GM18519 (cell line): ENCODE data around the gene SNAP47.

ENCODE experiments used
- ATAC-seq: cut with Tn5 transposase; IDR thresholded peaks from one replicate; pipeline ENCODE4 v1.9.1; 2021; ENCODE audit warnings: mild to moderate bottlenecking, moderate library complexity; ENCODE audit not compliant: unreplicated experiment, low FRiP score

Gene SNAP47

GRCh38 chr1:227780101-227781044, 45.1 kb downstream of the SNAP47 start:
- no peak for ATAC-seq

DNA sequence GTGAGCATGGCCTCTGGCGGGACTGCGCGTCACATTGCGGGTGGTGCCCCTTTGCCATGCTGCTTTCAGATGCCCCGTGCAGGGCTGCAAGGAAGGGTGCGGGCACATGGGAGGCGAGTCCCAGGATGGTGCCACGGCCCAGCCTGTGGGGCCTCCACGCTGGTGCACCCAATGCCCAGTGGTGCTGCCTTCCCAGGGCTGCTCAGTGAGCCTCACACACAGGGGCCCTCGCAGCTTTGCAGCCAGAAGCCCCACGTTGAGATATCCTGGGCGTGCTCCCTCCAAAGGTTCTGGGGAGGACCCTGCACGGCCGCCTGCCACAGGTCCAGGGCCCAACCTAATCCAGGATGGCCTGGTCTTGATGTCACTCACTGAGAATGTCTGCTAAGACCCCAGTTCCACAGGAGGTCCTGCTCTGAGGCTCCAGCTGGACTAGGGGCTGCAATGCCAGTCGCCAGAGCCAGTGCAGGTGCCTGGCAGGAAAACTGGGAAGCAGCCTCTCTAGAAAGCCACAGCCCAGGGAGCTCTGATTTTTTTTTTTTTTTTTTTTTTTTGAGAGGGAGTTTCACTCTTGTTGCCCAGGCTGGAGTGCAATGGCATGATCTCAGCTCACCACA, 46.2 kb downstream of the SNAP47 start:
- no peak for ATAC-seq

DNA sequence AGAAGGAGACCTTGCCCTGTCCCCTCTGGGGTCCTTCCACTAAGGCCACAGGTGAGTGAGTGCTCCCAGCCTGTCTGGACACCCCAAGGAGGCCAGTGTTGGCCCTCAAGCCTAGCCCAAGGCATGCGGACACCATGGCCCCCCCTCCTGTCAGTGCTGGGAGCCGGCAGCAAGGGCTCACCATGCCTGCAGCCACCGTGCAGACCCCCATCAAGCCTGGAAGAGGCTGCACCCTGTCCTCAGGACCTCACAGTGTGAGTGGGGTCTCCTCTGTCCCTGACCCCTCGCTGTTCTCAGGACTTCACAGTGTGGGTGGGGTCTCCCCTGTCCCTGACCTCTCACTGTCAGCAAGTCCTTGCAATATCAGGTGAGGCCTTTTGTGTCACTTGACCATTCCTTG, 47.0 kb downstream of the SNAP47 start:
- no peak for ATAC-seq

DNA sequence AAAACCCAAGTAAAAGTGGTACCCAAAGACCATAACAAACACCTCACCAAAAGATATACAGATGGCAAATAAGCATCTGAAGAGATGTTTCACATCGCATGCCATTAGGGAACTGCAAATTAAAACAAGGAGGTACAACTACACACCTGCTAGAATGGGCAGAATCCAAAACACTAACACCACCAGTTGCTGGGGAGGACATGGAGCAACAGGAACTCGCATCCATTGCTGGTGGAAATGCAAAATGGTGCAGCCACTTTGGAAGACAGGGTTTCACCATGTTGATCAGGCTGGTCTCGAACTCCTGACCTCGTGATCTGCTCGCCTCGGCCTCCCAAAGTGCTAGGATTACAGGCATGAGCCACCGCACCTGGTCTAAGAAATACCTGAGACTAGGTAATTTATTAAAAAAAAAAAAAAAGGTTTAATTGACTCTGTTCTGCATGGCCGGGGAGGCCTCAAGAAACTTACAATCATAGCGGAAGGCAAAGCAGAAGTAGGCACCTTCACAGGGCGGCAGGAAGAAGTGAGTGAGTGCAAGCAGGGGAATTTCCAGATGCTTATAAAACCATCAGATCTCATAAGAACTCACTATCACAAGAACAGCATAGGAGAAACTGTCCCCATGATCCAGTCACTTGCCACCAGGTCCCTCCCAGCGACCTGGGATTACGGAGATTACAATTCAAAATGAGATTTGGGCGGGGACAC, 50.0 kb downstream of the SNAP47 start:
- ATAC-seq, result no peak

GRCh38 chr1:227785805-227786671, 50.8 kb downstream of the SNAP47 start:
- no peak for ATAC-seq

GRCh38 chr1:227786673-227787512, 51.7 kb downstream of the SNAP47 start:
- ATAC-seq, result no peak

DNA sequence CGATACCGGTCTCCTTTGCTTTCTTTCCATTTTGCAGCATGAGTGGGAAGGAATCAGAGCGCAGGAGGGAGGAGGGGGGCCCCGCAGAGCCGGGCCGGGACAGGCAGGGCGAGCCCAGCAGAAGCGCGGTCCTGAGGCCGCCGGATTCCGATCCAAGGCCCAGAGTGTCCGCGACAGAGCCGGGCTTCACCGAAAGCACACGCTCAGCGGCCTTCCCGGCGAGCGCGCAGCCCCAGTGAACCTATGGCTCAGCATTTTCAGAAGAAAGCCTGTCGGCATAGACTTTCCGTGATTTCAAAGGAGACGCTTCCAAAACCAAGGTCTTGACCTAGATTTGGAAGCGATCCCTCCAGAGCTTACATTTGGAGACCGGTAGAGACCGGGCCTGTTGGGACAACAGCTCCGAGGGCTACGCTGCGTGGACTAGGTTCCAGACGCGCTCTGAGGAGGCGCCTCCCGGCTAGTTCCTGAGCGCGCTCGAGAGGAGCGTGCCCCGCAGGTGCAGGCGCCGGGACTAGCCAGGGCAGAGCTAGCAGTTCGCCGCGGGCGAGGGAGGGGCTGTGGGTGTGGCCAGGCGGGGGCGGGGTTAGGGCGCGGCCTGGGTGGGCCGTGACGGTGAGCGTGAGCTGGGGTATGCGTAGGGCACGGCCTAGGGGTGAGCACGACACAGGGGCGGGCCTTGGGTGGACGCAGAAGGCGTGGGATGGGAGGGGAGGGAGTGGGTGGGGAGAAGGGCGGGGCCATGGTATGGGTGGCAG, 52.5 kb downstream of the SNAP47 start:
- peak; percentile 89 for ATAC-seq

GRCh38 chr1:227788271-227789083, 53.2 kb downstream of the SNAP47 start:
- ATAC-seq, result peak; percentile 27

DNA sequence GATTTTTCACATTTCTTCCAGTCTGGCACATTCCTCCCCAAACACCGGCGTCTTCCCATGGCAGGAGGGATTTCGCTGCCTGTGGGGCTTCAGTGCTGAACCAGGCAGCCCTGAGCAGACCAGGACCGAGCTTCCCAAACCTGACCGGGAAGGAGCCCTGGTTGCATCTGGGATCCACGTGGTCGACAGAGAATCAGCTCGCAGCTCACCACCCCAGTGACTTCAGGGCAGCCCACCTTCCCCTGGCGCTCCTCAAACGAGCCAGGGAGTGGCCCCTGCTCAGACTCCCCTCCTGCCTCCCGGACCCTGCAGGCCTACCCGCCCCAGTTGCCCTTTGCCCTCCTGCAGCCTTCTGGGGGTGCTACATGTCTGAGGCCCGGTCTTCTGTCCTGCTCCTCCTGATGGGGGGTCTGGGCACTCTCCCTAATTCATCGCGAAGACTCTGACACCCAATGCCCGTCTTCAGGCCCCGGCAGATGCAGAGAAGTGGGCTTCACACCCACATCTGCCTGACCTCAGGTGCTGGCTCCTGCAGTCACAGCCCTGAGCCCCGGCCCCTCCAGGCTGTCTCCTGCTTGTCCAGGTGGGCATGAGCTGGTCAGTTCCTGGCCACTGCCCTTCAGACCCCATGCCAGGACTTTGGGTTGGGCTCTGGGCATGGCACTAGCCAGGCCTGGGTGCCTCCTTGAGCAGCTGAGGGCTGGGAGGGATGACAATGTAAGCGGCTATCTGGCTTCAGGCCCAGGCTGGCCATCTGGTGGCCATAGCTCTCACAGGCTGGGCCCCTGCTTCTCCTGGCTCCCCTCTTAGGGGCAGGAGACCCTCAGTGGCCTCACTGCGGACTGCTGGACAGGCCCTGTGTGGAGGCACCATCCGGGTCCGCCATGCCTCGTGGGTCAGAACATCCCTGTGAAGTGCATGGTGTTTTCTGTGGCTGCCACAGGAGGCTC, 54.1 kb downstream of the SNAP47 start:
- no peak for ATAC-seq

DNA sequence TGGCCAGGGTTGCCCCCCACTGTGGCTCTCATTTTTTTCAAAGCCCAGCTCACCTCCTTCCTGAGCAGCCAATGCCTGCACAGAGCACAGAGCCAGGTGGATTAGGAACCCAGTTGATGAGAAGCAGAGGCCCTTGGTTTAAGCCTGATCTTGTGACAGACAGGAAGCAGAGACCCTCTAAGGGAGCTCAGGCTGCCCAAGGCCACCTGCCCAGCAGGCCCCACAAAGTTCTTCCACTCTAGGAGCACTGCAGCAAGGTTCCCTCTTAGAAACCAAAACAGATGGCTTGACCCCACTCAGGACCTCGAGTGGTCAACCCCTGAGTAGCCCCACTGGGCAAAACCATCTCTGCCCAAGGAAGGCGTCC, 54.8 kb downstream of the SNAP47 start:
- no peak for ATAC-seq

DNA sequence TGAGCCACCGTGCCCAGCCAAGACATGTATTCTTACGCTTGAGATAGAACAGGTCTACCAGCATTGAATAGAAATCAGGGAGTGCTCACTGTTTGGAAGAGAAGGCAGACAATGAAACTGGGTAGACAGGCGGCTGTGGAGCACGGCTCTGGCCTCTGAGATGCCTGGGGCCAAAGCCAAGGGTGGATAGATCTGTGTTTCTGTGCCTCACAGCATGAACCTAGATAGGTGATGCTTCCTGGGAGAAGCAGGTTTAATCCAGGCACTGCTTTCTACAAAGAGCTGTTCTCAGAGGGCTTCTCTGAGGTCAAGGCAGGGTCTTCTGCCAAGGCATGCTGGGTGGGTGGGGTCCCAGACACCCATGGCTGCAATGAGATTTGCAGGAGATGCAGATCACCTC, 55.6 kb downstream of the SNAP47 start:
- ATAC-seq, result no peak

- no peak for ATAC-seq
These were observed 56.3 kb downstream of the SNAP47 start for GRCh38 chr1:227791425-227792143.

DNA sequence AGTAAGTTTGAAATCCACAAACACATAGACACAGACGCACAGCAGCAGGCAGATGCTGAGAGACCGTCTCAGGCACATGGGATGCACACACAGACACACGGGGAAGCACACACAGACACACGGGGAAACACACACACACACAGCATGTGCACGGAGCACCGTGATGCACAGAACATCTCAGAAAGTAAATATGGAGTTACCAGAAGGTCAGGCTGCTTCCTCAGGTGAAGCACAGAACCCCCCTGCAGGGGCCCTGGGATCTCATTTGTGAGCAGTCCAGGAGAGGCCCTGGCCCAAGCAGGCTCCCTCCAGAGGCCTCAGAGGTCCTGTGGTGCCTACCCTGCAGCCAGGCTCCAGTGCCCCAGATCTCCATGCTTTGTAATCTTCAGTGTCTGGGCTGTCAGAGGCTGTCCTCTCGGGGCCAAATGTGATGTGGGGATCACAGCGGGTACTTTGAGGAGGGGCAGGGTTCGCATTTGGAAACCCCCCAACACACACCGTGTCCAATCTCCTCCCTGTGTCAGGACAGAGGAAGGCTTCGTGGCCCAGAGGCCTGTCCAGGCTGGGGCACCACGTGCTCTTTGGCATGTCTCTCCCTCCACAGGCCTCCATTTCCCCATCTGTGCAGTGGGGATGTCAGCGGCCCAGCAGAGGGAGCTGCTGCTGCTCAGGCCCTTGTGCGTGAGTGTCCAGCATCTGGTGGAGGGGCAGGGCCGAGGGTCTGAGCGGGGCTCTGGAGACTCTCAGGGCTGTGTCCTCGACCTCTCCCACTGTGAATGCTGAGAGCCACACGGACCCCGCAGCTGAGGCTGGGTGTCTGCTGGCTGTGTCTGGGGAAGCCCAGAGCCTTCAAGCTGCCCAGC, 57.2 kb downstream of the SNAP47 start:
- ATAC-seq, result no peak

DNA sequence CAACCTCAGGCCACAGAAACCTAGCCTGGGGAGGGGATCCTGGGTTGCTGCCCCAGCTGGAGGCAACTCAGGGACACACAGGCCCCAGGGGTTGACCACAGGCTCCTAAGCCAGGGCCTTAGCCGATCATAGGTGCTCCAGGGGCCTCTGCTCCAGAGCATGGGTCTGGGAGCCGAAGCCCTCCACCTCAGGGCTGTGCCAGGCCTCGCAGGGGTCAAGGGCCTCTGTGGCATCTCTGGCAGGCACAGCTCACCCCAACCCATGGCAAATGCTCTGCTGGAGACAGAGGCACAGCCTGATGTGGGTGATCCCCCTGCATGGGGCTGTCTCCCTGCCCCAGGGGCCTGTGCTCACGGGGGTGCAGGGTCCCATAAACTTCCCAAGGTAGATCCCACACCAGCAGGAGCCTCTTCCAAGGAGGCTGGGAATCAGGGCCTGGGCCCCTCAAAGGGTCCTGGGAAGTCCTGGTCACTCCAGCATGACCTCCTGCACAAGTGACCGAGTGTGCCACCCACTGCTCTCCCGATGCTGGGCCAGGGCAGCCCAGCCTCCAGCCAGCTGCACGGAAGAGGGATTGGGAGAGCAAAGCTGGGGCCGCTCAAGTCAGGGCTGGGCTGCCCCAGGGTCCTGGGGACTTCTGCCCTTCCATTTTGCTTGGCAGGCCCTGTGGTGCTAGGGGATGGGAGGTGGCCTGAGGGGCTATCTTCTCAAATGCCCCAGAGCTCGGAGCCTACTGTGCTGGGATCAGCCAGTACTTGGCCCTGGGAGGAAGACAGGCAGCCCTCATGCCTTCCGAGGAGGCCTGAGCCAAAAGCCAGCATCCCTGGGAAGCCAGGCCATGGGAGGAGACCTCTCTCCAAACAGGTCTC, 58.1 kb downstream of the SNAP47 start:
- no peak for ATAC-seq
